ENCODE data around the gene VGLL2. TPM values are rescaled to one million over a fixed set of nuclear protein-coding genes. Genes with fewer than 3 reads are reported as not detected.

Gene VGLL2, protein sequence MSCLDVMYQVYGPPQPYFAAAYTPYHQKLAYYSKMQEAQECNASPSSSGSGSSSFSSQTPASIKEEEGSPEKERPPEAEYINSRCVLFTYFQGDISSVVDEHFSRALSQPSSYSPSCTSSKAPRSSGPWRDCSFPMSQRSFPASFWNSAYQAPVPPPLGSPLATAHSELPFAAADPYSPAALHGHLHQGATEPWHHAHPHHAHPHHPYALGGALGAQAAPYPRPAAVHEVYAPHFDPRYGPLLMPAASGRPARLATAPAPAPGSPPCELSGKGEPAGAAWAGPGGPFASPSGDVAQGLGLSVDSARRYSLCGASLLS
- not detected in 5 replicates for total RNA-seq (2022; extraction: Qiagen RNA extraction; ENCODE audit: low read depth)

DNA sequence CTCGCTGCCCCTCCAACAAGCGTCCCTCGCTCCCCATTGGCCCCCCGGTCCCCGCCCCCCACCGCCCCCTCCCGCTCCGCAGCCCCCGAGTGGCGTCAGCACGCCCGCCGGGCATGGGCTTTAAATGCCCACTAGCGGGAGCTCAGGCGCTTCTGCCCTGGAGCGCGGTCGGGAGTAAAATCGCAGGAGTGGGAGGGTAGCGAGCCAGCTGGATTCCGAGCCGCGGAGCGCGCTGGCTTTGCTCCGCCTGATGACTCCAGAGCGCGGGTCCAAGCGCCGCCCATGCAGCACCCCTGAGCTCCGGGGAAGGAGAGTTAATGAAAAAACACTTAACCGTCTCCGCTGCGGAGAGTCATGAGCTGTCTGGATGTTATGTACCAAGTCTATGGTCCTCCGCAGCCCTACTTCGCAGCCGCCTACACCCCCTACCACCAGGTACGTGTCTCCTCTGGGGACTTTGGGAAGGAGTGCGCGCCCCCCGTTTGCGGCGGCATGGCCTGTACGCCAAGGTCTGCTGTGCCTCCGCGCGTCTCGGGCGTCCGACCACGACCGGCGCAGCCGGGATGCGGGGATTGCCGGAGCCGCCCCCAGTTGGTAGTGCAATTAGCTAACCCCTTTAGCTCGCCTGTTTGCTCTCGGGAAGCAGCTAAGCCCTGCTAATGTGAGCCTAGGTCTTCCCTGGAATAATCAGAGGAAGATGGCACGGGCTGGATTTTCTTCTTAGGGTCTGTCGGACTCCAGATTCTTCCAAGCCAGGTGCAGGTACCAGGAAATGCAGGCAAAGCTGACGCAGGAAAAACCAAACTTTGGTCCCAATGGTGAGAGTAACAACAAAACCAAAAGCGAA is at the start of gene VGLL2:
VGLL2 (plus strand) TSS at position 149 of the 847 bp plus-strand sequence; CDS start at position 355, 206 bp downstream.

Other genes starting within 250 kb of the VGLL2 start
- 0.13 to 0.28 TPM (median 0.19 TPM) in 5 replicates for gene ROS1, start 160.4 kb downstream of the VGLL2 start, total RNA-seq (2022; extraction: Qiagen RNA extraction; ENCODE audit: low read depth)
- gene DCBLD1, start 217.1 kb downstream of the VGLL2 start, total RNA-seq (2022; extraction: Qiagen RNA extraction; ENCODE audit: low read depth), result 27.3 to 36.2 TPM (median 31.0 TPM) in 5 replicates